ENCODE data around the gene CDK2.

The CDK2 gene

GRCh38 chr12:56013482-56013881, 46.9 kb downstream of the CDK2 start:
- TF ChIP-seq EZH2phosphoT487 (IDR thresholded peaks at IDR 0.05; ENCODE audit: low read depth): no peak
- TF ChIP-seq CTCF (IDR thresholded peaks at IDR 0.05; ENCODE audit: low read depth, low read length): no peak
- Histone ChIP-seq H3K9ac (ENCODE audit: low read length) (no peak overlapping the region), H3K9me3 (ENCODE audit: insufficient read depth, low read length) (no peaks in the 10 kb centered on the region), H3K27me3 (ENCODE audit: low read depth, low read length) (no peaks in the 10 kb centered on the region), H4K20me1 (ENCODE audit: insufficient read depth, low read length) (no peaks in the 10 kb centered on the region), H2AFZ (ENCODE audit: low read depth, low read length) (no peak overlapping the region), H3K4me3 (ENCODE audit: low read length) (no peak overlapping the region), H3K36me3 (replicated peaks; ENCODE audit: low read depth, low read length) (no peaks in the 10 kb centered on the region), H3K4me1 (ENCODE audit: low read length) (no peaks in the 10 kb centered on the region), H3K4me2 (ENCODE audit: low read length) (no peak overlapping the region), H3K27ac (ENCODE audit: low read length) (no peak overlapping the region), H3K79me2 (ENCODE audit: low read length) (no peaks in the 10 kb centered on the region)

- Histone ChIP-seq H3K4me3 (ENCODE audit: low read length) (no peak overlapping the region), H2AFZ (ENCODE audit: low read depth, low read length) (no peak overlapping the region), H3K27ac (ENCODE audit: low read length) (no peak overlapping the region), H3K79me2 (ENCODE audit: low read length) (no peaks in the 10 kb centered on the region), H3K27me3 (ENCODE audit: low read depth, low read length) (no peaks in the 10 kb centered on the region), H3K4me1 (ENCODE audit: low read length) (no peaks in the 10 kb centered on the region), H3K36me3 (replicated peaks; ENCODE audit: low read depth, low read length) (no peaks in the 10 kb centered on the region), H4K20me1 (ENCODE audit: insufficient read depth, low read length) (no peaks in the 10 kb centered on the region), H3K9me3 (ENCODE audit: insufficient read depth, low read length) (no peaks in the 10 kb centered on the region), H3K9ac (ENCODE audit: low read length) (no peak overlapping the region), H3K4me2 (ENCODE audit: low read length) (no peak overlapping the region)
- TF ChIP-seq CTCF (IDR thresholded peaks at IDR 0.05; ENCODE audit: low read depth, low read length): no peak
- no peak for TF ChIP-seq EZH2phosphoT487 (IDR thresholded peaks at IDR 0.05; ENCODE audit: low read depth)
These were observed 47.6 kb downstream of the CDK2 start for GRCh38 chr12:56014205-56014604.

- Histone ChIP-seq H4K20me1 (ENCODE audit: insufficient read depth, low read length) (no peaks in the 10 kb centered on the region), H3K9ac (ENCODE audit: low read length) (no peak overlapping the region), H3K36me3 (replicated peaks; ENCODE audit: low read depth, low read length) (no peaks in the 10 kb centered on the region), H2AFZ (ENCODE audit: low read depth, low read length) (no peak overlapping the region), H3K4me2 (ENCODE audit: low read length) (no peak overlapping the region), H3K4me3 (ENCODE audit: low read length) (no peak overlapping the region), H3K4me1 (ENCODE audit: low read length) (peaks cover 6% of the 10 kb centered on the region), H3K27me3 (ENCODE audit: low read depth, low read length) (no peaks in the 10 kb centered on the region), H3K79me2 (ENCODE audit: low read length) (no peaks in the 10 kb centered on the region), H3K27ac (ENCODE audit: low read length) (no peak overlapping the region), H3K9me3 (ENCODE audit: insufficient read depth, low read length) (no peaks in the 10 kb centered on the region)
- TF ChIP-seq CTCF (IDR thresholded peaks at IDR 0.05; ENCODE audit: low read depth, low read length) (no peak), EZH2phosphoT487 (IDR thresholded peaks at IDR 0.05; ENCODE audit: low read depth) (no peak)
These were observed 50.6 kb downstream of the CDK2 start for GRCh38 chr12:56017181-56017580.

GRCh38 chr12:56018356-56018755, 51.7 kb downstream of the CDK2 start:
- Histone ChIP-seq H3K9me3 (ENCODE audit: insufficient read depth, low read length) (no peaks in the 10 kb centered on the region), H3K27me3 (ENCODE audit: low read depth, low read length) (no peaks in the 10 kb centered on the region), H3K9ac (ENCODE audit: low read length) (no peak overlapping the region), H4K20me1 (ENCODE audit: insufficient read depth, low read length) (no peaks in the 10 kb centered on the region), H3K27ac (ENCODE audit: low read length) (no peak overlapping the region), H3K79me2 (ENCODE audit: low read length) (no peaks in the 10 kb centered on the region), H2AFZ (ENCODE audit: low read depth, low read length) (no peak overlapping the region), H3K4me2 (ENCODE audit: low read length) (no peak overlapping the region), H3K4me3 (ENCODE audit: low read length) (no peak overlapping the region), H3K4me1 (ENCODE audit: low read length) (peaks cover 11% of the 10 kb centered on the region), H3K36me3 (replicated peaks; ENCODE audit: low read depth, low read length) (no peaks in the 10 kb centered on the region)
- TF ChIP-seq CTCF (IDR thresholded peaks at IDR 0.05; ENCODE audit: low read depth, low read length) (no peak), EZH2phosphoT487 (IDR thresholded peaks at IDR 0.05; ENCODE audit: low read depth) (no peak)

Data from OCI-LY3 (cell line).